Non-pigmented ciliary epithelial cell (primary cell): ENCODE measurements around the gene TNNT1.
"Not testable (repeated sequence)": the region's sequence is repeated elsewhere in the genome, so short reads cannot be mapped to it uniquely, and the experiment has no call there.

Experiments used
- DNase-seq: peaks from one replicate; pipeline ENCODE4 v3.0.0-alpha.2; 2010; ENCODE audit warnings: low read depth

Gene TNNT1

DNA sequence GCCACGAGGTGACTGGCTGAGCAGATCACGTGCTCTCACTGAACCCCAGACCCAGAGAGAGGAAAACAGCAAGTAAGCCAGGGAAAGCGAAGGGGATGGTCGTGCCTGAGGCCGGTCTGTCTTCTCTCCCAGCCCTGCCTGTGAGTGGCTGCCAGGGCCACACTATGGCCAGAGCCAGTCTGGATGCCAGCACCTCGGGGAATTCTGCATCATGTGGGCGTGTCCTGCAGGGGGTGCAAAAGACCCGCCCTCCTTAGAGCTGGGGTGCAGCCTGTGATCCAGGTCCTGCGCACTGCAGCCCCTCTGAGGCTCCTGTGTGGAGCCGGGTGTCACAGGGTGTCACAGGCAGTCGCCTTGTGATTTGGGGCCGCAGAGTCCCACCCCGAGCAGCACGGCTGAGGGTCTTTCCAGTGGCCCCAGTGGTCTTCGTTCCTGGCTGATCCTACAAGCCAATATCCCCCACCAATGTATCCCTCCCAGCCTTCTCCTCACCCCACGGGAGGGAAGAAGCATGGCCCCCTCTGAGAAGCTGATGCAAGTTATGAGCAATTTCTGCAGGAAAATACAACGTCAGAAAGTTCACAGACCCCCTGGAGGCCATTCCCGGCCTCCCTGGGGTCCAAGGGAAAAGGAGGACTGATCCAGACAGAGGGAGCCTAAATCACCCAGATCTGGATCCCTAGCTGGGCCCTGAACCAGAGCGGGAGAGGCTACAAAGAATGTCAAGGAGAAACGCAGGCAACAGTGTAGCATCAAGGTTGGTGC is 39.3 kb downstream of the TNNT1 start:
- no peak for DNase-seq

DNA sequence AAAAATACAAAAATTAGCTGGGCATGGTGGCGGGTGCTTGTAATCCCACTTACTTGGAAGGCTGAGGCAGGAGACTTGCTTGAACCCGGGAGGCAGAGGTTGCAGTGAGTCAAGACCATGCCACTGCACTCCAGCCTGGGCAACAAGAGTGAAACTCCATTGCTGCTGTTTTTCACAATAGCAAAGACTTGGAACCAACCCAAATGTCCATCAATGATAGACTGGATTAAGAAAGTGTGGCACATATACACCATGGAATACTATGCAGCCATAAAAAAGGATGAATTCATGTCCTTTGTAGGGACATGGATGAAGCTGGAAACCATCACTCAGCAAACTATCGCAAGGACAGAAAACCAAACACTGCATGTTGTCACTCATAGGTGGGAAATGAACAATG is 41.8 kb downstream of the TNNT1 start:
- DNase-seq, result not testable (repeated sequence)

DNA sequence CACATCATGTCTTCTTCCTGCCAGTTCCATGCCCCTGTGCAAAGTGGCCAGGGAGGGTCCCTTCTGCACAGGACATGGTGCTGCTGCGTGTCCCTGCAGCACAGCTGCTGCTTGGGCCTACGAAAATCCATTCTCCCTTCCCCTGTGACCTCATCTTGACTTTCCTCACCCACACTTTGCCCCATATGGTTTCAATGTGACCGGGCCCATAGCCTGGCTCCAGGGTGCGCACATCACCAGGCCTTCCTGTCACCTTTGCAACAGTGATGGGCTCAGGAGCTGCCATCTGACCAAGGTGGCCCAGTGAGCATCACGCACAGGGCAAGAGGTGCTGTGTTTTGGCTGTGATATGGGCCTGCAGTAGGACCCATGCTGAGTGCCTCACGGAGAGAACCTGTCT is 42.4 kb downstream of the TNNT1 start:
- no peak for DNase-seq

DNA sequence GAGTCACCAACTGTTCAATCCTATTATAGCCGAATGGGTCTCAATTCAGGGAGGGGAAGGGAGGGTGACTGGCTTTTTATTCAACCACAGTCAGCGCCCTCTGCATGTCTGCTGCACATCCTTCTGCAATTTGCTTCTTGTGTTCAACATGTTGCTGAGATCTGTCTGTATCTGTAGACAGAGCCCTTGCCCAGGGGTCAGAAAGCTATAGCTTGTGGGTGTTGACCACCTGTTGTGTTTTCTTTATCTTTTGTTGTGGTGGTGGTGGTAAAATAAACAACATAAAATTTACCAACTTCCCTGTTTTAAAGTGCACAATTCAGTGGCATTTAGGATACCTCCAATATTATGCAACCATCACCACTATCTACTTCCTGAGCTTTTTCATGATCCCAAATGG is 43.8 kb downstream of the TNNT1 start:
- DNase-seq, result no peak

DNA sequence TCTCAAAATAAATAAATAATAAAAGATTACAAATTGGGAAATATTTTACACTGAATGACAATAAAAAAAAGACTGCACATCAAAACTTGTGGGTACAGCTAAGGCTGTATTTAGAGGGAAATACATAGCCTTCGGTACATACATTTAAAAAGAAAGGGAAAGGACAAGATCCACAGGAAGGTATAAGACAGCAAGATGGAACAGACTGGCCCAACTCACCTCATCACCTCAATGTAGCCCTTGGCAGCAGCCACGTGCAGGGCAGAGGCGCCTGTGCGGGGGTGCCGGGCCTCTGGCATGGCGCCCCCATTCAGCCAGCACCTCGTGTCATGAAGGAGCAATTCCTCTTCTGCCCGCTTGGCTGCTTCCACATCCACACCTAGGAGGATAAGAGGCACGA is 45.8 kb downstream of the TNNT1 start:
- no peak for DNase-seq

DNA sequence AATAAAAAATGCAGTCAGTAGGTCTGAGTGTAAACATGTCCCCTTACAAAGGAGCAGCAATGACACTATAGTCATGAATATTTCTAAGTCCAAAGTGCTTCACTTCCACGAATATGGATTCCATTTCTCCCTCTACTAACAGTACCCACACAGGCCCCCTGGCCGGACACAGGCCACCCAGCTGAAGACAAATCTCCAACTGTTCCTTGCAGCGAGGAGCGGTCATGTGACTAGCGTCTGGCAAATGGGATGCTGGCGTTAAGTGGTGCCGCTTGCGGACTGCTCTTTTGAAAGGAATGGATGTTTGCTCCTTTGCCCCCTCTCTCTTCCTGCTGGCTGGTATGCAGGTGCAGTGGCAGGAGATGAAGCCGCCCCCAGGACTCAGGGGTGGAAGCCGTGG is 47.7 kb downstream of the TNNT1 start:
- no peak for DNase-seq

DNA sequence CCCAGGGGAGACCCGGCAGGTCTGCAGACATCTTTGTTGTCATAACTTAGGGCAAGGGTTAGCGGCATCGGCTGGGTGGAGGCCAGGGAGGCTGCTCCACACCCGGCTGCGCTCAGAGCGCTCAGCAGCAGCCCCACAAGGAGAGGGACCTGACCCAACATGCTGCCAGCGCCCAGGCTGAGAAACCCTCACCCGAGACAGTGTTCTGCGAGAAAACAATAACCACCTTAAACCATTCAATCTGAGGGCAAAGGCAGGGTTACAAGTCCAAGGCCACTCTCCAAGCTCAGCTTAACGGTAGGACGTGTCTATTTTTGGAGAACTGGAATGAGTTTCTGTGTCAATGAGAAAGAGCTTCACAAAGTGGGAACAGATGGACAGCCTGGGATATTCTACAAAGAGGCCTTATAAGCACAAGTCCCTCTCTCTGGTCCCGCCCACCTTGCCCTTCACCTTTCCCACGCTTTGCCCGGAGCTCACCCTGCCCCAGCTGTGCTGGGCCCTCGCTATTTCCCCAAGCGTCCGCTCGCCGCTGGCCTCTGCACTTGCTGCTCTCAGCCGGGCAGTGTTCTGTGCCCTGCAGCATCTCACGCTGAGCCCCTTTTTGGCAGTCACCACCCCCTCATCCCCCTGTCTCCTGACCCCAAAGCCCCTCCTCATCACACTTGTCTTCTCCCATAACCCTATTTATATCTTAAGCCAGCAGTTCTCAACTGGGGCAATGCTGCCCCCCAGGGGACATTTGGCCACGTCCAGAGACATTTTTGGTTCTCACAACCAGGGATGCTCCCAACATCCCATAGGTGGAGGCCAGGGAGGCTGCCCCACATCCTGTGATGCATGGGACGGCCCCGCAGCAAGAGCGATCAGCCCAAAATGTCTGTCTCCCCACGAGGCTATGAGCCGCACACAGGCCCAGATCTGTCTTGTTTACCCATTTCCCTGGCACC is 49.2 kb downstream of the TNNT1 start:
- DNase-seq, result no peak

DNA sequence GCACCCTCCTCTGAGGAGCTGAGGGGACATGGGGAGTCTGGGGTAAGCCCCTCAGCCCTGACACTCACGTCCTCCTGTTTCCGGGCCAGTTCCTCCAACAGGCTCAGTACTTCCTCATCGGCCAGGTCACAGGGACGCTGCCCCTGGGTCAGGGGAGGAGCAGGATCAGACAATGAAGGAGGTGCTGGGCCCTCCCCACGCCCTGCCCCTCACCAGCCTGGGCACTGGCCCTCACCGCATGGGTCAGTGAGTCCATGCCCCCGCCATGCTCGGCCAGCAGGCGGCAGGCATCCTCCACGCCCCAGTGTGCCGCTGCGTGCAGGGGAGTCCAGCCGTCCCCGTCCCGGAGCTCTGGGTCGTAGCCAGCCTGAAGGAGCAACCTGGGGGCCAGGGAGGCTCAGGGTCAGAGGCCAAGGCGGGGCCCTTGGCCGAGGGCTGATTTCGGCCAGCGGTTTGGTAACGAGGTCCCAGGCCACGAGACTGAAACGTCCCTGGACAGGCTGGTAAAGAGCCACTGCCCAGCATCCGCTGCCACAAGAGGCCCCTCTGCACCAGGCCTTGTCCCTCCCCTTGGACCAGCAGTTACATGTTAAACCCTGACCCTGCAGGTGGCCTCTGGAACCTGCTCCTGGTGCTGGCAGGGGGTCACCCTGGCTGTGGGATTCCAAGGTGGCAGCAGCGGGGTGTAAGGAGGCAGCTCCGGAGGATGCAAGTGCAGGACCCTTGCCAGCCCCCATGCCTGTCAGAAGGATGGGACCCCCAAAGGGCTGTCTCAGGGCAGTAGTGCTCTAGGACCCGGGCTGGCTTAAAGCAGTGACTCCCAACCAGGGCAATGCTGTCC is 50.1 kb downstream of the TNNT1 start:
- no peak for DNase-seq

DNA sequence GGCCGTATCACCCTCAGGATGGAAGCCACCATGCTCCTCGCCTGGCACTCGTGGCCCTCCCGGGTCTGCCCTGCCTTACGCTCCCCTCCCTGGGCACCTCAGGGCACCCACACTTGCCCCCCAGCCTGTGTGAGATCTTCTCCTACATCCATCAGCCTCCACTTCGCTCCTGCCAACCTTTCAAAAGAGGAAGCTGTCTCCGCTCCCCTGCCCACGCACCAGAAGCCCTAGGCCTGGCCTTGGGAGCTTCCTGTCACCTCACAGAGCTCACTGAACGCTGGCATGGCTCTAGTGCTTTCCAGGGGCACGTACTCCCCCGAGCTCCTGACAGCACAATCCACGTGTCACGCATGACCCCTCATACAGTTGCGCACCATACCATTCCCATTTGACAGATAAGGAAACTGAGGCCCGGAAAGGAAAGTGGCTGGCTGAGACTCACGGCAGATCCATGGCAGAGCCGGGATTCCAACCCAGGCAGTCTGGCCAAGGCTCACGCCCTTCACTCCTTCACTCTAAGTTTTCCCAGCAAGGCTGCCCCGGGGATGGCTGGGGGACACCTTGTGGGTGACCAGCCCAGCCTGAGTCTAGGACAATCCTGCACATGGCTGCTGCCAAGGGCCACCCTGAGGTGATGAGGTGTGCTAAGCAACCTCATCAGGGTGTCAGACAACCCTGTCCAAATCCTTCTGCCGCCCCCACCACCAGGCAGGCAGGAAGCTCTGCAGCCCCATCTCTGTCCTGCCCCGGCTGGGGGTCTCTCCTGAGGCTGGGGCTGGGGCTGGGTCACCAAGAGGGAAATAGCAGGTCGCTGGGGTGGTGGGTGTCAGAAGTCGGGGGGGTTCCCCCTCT is 50.9 kb downstream of the TNNT1 start:
- no peak for DNase-seq

DNA sequence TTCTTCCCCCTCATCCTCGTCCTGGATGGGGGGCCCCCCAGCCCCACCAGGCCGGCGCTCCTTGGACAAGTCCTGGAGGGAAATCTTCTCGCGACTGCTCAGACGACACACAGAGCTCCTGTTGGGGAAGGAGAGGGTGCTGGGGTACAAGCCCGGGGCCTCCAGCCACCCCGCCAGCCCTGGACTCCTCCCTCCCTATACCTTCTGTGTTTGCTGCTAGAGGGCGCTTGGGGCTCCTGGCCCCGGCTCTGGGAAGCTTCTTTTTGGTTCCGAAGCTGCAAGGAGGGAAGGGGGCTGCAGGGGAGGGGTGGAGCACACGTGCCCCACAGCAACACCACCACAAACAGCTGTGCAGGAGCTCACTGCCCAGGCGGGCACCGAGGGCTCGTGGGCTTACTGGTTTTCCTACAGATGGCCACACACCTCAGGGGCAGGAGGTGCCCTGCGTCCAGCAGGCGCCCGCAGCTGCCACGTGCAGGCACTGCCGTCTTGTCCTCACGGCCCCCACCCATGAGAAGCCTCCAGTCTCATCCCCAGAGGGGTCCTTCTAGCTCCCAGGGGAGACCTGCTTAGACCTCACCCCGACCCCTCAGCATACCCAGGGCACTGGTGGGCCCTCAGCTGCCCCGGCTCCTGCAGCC is 52.8 kb downstream of the TNNT1 start:
- DNase-seq, result no peak

DNA sequence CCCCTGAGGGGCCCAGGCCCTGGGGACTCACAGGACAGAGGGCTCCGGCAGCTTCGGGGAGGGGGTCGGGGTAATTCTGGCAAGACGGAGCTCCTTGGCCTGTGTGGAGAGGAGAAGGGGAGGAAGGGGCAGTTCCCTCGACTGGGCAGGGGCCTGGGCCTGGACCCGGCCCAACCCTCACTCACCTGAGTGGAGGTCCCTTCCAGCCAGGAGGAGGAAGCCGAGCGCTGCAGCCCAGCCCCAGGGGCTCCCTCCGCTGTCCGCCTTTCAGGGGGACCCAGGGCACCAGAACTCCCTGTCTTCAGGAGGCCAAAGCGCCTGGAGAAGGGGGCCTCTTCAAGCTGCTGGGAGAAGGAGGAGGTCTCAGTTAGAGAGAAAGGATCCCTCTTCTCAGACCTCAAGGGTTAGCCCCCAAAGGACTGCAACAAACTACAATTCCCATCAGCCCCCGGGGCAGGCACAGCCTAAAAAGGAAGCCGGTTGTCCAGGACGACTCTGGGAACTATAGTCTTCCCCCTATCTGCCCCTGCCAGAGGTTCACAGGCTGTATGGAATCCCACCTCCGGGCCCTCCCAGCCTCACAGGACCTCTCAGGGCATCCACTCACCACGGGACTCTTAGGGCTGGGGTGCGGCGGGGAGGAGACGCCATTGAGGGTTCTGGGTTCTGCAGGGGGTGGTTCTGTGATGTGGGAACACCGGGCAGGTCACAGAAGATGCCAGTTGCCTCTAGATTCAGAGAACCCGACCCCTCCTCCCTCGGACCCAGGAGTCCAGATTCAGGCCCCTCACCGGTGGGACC is 53.5 kb downstream of the TNNT1 start:
- no peak for DNase-seq

DNA sequence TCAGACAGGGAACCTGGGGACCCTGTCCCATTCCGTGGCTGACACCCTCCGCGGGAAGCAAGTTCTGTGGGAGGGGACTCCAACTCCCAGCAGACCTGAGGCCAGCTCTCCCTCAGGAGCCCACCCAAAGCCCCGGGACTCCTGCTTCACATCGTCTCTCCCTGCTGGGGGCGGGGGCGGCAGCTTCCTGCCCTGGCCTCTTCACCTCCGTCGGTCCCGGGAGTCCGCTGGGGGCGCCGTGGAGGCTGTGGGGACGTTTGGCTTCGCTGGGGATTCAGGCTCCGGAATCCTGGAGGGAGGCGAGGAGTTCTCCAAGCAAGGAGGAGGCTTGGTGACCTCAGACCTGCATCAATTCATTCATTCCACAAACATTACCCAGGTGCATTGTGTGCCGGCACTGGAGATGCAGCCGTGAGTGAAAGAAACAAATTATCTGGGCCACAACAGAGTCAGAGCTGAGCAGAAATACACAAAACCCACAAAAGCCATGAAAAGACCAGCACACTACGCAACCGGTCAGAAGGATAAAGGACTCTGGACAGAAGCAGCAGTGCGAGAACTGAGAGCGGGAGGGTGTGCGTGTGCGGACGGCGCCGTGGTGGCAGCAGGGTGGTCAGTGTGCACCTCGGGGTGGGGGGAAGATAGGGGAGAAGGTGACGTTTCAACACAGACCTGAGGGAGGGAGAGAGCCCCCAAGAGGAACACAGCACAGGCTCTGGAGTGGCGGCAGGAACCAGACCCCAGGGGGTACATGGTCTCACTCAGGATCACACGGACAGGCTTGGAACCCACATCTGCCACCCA is 54.3 kb downstream of the TNNT1 start:
- DNase-seq, result no peak

DNA sequence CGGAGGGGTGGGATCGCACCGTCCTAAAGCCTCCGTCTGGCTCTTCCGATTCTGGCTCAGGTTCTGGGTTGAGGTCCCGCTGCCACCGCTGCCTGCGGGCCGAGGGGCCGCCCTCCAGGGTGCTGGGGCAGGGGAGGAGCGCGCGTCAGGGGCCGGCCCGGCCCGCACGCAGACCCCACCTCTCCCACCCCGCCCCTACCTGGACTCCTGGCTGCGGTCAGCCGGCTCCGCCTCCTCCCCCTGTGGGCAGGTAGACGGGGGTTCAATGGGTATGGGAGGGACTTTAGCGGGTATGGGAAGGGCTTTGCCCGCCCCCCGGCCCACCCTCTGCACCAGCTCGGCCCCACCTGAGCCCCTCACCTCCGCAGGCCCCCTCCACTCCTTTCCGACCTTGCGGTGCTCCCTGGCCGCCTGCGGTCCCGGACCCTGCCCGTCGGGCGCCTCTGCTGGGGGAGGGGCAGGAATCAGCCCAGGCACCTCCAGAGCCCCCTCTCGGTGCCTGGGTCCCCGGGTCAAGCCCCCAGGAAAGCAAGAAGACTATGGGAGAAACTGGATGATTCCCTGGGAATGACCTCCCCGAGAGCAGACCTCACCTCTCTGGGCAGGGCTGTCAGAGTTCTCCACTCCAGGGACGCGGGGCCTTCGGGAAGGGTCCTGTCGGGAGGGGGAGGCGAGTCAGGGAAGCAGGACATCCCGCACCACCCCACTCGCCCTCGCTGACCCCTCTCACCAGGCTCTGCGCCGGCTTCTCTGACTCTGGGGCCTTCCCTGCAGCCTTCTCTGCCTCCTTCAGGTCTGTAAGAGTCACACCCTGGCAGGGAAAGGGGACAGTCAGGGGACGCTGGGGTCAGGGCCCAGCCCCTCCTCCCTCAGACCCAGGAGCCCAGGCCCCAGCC is 56.3 kb downstream of the TNNT1 start:
- DNase-seq, result no peak

DNA sequence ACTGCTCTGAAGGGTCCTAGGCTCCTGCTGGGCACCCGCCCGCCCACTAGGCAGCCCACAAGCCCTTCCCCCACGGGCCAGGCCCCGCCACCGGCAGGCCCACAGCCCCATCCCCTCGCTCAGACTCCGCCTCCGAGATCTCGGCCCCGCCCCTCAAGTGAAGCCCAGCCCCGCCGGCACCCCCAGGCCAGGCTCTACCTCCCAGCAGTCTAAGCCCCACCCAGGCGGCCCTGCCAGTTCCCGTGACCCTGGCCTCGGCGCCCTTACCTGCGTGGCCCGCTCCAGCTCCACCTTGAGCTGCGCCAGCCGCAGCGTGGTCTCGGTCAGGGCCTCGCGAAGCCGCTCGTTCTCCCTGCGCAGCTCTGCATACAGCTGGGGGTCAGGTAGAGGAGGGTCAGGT is 57.1 kb downstream of the TNNT1 start:
- DNase-seq, result no peak

DNA sequence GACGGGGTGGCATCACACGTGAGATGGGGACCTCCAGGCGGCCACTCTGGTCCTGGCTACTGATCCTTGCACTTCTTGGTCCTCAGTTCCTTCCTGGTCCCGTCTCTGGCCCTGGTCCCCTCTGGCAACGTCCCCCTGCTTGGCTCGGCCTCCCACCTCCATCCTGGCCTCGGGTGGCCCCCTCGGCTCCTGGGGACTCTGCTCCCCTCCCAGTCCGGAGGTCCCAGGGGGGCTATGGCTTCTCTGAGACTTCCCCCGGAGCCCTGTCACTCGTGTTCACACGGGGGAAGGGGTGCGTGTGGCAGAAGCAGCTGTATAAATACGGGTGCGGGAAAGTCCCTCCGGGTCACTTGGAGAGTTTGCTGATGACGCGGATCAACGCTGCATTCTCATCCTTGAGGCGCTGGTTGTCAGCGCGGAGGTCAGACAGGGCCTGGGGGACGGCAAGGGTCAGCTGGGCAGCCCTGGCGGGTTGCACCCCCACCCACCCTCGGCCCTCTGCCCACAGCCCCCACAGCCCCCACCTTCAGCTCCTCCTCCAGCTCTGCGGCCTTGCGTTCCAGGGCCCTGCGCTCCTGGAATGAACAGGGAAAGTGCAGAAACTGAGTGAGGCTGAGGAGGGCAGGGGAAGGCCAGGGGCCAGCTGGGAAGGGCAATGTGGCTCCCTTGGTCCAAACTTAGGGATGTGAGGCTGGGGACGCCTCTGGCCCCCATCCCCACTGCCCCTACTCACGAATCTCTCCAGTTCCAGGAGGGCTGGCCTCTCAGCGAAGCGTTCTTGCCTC is 57.7 kb downstream of the TNNT1 start:
- no peak for DNase-seq

DNA sequence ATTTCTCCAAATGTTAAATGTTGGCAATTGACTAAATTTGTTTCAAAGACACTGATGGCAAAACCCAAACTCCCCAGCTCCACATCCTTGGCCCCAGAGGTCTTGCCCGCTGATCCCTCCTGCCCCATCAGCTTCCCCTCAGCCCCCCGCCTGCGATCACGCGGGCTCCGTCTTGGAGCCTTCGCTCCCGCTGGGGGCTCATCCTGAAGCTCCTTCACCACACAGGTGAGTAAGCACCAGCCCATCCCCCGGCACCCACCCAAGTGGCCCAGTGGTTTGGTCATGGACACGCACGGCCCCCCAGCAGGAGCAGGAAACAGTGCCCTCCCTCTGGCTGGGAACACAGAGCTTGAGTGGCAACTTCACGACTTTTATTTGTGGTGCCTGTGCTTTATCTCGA is 58.4 kb downstream of the TNNT1 start:
- no peak for DNase-seq

DNA sequence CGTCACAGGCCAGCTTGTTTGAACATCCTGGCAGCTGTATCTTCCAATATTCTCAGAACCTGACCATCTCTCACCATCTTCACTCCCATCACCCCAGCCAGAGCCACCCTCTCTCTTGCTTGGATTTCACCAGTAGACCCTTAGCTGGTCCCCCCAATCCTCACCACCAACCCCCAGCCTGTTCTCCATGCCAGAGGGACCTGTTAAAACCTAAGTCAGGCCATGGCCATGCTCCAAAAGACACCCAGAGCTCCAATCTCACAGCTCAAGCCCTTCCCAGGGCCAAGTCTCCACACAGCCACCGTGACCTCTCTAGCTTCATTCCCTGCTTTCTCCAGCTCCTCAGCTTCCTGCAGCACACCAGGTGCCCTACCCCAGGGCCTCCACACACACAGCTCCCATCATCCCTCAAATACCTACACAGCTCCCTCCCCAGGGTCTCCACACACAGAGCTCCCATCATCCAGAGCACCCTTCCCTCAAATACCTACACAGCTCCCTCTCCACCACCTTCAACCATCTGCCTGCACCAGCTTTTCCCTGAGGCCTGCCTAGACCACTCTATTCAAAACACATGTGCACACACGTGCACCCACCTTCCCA is 59.6 kb downstream of the TNNT1 start:
- no peak for DNase-seq
